GOT3 (cell line): ENCODE data around the gene NBL1.
"Not testable (repeated sequence)": the region's sequence is repeated elsewhere in the genome, so short reads cannot be mapped to it uniquely, and the experiment has no call there.

Experiments
- DNase-seq: peaks from one replicate; lab custom pipeline; 2025; ENCODE audit warnings: mixed read lengths; lab: John Stamatoyannopoulos, UW

The NBL1 gene

DNA sequence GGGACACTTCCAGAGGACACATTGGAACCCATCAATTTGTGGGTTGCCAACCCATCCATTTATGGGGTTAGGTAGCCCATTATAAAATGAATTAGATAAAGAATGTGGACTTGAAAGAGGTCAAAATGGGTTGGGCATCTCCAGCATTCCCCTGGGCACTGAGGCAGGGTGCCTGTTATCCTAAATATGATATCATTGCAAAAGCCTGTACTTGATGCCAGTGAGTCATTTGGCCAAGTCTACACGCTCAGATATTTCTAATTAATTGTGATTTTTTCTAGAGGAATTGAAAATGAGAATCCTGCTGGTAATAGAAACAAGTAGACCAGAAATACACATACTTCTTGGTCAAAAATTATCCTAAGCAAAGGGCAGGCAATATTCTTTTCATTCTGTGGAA is 21.9 kb upstream of the NBL1 start:
- DNase-seq: no peak

DNA sequence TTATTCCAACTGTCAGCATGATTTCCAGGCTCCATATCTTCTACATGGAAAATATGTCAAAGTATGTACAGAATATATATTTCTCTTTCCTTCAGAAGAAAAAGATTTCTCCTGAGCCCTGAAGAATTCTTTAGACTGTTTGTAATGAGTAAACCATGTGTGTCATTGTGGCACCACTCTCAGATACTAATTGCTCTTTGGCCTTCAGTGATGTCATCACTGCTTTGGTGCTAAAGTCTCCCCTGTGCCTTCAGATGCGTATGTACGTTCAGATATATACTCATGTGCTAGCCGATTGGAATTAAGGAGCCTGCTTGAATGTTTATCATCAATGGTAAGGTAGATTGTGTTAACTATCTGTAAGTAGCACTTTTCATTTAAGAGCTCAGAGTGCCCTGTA is 20.6 kb upstream of the NBL1 start:
- DNase-seq: no peak

DNA sequence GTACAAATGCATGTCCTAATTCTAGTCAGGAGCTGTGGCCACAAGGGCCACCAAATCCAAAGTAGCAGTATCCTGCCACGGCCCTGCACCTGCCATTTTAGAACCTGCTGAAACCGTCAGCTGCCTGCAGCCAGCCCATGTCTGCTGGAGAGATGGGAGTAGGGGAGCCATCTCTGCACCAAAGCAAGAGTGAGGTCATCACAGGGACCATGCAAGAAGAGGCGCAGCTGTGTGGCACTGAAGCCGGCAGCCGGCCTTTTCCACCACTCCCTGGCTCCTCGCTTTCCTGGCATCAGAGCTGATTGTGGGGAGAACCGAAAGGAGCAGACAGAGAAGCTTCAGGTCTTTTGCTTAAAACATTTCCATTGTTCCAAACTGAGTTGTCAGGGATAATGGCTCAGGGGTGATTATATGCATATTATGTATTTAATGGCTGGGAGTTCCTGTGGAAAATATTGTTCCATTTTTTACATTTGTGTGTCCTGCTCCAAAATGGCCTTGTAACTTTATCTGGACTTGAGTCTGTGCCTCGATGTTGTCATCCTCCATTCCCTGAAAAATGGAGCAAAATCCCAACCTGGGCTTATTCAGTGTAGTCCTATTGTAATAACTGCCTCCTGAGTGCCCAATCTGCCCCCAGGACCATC is 18.7 kb upstream of the NBL1 start:
- no peak for DNase-seq

DNA sequence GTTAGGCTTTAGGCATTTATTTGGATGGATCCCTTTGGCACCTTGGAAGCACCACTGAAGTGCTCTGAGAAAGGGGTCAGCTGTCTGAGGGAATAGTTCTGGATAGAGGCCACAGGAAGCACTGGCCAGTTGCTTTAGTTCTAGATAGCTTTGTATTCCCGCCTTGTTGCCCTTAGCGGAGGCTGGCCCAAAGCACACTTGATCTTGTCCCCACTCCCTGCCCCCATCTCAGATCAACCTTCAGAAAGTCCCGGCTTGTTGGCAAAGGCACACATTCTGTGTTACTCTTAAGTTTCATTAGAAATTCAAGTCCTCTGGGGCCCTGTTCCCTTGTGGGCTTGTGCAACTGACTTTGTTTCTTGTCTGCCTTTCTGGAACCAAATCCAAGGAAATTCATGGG is 15.2 kb upstream of the NBL1 start:
- DNase-seq: no peak

DNA sequence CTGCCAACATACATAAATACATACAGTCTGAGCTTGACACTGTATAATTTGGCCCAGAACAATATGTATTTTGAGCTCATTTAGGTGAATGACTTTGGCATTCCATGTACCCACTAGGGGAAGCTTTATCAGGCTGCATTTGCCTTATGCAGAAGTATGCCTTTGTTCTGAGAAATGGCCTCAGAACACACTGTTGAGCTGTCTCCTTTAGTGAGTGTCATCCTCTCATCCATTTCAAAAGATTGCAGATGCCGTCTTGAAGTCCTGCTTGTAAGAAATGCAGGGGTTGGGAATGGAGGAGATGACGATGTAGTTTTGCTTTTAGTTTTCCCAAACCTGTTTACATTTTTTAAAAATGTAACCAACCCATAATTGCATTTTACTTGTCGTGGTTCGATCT is 14.8 kb upstream of the NBL1 start:
- no peak for DNase-seq

DNA sequence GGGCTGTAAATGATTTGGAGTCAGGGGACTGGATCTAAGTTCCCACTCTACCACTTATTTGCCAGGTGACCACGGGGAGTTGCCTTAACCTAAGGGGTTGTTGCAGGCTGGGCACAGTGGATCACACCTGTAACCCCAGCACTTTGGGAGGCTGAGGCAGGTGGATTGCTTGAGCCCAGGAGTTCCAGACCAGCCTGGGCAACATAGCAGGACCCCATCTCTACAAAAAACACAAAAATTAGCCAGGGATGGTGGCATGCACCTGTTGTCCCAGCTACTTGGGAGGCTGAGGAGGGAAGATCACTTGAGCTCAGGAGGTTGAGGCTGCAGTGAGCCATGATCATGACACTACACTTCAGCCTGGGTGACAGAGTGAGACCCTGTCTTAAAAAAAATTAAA is 13.9 kb upstream of the NBL1 start:
- not testable (repeated sequence) for DNase-seq

DNA sequence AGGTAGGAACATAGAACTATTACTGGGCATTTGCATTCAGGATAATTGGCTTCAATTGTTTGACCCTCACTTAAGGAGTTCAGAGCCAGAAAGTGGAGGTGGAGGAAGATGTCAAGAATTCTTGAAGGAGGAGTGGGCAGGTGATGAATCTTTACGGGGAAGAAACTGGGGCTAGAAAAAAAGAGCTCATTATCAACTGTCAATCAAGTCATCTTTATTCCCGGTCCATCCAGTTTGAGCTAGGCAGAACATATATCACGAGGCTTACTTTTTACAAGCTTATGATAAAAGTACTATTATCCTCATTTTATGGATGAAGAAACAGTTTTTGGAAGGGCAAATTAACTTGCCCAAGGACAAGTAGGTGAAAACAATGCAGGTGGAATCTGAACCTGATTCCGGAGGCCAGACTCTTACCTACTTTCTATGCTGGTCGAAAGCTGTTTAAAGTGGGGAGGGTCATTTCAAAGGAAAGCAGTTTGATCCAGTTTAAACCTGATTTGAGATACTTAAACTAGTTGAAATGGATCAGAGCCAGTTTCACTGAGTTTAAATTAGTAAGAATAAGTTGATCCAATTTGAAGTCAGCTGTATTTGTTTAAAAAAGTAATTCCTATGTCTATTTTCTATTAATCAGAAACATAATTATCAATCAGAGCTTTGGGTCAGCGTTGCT is 13.3 kb upstream of the NBL1 start:
- DNase-seq: no peak

DNA sequence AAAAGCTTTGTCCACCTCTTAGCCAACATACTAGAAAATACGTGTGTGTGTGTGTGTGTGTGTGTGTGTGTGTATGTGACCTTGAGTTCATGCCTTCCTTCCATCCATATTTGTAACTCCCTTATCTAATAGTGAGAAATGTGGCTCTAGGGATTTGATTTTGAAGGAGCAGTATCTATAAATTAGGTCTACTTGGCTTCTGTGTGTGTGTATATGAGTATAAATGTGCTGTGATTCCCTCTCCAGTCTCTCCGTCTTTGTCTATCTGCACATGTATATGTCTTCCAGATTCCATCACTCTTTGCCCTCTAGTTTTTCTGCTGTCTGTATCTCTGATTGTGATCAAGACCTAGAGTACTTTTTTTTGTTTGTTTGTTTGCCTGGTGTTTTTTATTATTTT is 11.9 kb upstream of the NBL1 start:
- DNase-seq: no peak

DNA sequence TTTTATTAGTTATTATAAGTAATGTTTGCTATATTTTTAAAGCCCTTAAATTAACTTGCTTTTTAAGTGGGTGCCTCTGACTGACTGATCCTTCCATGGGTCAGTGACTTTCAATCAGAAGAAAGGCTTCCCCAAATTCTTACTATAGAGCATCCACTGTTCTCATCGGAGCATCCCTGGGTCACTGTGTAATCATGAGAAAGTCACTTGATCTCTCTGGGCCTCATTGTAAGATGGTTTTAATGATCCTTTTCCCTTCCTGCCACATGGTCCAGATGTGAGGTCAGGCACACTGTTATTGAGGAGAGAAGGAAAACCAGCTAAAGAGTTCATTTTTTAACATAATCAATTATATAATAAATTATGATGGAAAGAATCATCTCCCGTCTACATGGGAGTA is 11.0 kb upstream of the NBL1 start:
- DNase-seq: no peak

DNA sequence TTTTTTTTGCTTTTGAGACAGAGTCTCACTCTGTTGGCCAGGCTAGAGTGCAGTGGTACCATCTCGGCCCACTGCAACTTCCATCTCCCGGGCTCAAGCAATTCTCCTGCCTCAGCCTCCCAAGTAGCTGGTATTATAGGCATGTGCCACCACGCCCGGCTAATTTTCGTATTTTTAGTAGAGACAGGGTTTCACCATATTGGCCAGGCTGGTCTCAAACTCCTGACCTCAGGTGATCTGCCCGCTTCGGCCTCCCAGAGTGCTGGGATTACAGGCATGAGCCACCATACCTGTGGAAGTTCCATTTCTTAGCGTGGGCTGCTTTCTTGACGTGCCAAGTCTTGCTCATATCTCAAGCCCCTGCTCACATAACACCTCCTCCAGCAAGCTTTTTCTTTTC is 9.0 kb upstream of the NBL1 start:
- DNase-seq: not testable (repeated sequence)

DNA sequence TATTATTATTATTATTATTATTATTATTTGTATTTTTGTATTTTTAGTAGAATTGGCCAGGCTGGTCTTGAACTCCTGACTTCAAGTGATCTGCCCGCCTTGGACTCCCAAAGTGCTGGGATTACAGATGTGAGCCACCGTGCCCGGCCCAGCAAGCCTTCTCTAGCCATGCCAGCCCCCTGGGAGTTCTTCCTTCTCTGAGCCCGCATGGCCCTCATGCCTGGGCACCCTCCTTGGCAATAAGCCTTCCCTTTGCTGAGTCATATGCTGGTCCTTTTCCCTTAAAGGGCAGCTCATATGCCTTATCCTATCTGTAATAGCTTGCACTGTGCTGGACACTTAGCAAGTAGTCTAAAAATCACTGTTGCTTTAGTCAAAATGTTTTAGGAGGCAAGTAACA is 8.5 kb upstream of the NBL1 start:
- DNase-seq: no peak

DNA sequence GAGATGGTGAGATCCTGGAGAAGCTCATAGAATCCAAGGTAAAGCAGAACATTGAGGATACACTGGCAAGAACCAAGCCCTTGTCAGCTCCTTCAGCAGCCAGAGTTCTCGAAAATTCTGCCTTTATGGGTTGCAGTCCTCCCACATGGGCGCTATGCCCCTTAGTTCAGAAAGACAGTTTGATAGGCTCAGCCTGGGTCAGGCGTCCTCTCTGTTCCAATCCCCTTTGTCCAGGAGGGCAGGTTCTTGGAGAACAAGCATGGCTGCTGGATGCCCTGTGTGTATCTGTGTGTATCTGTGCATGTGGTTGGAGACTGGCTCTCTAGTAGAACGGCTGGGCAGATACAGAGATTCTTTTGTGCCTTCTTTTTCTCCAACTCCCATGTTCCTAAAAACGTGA is 8.0 kb upstream of the NBL1 start:
- no peak for DNase-seq

DNA sequence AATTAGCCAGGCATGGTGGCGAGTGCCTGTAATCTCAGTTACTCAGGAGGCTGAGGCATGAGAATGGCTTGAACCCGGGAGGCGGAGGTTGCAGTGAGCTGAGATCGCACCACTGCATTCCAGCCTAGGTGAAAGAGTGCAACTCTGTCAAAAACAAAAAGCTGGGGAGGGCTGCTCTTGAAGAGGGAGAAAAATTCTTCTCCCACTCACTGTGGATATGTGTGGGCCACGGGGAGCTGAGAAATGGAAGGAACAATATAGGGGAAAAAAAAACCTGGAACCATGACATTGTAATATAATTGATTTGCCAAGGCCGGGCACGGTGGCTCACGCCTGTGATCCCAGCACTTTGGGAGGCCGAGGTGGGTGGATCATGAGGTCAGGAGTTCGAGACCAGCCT is 7.4 kb upstream of the NBL1 start:
- not testable (repeated sequence) for DNase-seq

DNA sequence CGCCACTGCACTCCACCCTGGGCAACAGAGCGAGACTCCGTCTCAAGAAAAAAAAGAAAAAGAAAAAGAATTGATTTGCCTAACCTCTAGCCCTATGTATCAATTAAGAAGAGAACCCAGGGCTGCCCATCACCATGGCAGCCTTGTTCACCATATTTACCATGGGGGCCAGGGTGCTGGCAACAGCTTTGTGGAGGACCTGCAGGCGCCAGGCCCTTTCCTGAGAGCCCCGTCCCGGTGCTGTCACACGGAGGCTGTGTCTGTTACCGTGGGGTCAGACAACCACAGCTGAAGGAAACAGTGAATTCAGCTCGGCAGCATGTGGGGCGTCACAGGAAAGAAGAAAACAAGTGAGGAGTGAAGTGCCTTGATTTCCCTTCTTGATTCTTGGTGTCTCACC is 6.5 kb upstream of the NBL1 start:
- no peak for DNase-seq

DNA sequence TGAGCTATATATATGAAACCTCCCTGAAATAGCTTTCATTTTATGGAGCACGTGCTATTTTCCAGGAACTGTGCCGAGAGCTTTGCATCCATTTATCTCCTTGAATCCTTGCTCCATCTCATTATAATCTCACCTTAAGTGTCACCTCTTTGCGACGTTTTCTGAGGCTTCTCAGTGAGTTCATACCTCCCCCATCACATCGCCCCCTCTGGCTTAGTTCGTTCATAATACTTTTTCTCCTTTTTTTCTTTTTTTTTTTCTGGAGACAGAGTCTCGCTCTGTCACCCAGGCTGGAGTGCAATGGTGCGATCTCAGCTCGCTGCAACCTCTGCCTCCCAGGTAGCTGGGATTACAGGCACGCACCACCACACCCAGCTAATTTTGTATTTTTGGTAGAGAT is 4.9 kb upstream of the NBL1 start:
- DNase-seq: not testable (repeated sequence)

DNA sequence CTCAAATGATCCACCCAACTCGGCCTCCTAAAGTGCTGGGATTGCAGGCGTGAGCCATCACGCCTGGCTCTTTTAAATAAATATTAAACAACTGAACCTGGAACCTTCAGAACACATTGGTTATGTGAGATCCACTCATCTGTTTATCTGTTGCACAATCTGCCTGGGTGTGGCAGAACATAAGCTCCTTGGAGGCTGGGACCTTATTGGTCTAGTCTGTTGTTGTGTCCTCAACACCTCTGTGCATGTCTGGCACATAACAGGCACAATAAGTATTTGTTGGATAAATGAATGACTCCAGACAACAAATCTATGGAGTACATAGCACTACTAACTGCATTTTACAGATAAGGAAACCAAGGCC is 4.1 kb upstream of the NBL1 start:
- DNase-seq: no peak

DNA sequence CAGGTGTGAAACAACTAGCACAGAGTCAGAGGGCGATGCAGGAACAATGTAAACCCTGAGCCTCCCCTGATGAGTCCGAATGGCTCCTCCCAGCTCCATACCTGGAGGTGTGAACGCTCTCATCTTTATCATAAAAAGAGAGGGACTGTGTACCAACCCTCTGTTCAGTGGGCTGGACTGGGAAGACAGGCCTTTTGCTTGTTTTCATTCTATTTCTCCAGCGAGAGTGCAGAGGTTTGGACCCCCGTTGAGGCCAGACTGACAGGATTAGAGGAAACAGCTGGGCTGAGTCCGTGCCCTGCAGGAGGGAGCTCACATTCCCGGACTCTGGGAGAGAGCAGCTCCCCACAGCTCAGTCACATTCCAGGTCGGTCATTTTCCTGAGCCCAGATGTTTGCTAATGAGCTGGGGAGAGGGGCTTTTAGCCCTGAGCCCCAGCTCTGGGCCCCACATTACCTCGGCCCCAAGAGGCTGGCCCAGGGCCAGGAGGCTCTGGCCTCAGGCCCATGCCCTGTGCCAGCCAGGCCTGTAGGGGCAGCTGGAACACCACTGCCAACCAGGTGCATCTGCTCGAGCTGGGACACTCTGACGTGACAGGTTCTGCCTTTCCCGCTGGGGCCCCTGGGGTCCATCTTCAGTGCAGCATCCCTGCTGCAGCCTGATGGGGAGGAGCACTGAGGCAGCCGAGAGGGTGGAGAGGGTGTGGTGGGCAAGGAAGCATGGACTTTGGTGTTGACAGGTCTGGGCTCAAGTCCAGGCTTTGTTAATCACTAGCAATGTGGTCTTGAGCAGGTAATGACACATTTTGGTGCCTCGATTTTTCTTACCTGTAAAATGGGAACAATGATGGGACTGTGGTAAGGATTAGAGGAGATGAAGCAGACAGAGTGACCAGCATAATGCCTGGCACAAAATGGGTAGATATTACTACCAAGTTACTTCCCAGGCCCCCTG is 3.5 kb upstream of the NBL1 start:
- DNase-seq: no peak

DNA sequence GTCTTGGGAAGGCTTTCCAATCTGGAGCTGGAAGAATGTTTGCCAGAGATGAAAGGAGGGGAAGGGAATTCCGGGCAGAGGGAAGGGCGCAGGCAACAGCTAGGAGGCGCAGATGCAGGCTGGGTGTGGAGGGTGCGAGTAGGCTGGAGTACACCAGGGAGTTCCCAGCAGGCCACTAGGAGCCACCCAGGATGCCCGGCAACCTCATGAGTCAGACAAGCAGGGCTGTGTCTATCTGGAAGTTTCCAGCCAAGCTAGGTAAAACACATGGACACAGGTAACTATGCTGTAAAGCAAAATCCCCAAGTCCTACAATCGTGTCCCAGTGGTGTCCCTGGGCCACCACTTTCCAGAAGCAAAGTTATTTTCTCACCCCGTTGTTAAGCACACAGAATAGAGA is 990 bp upstream of the NBL1 start:
- no peak for DNase-seq

DNA sequence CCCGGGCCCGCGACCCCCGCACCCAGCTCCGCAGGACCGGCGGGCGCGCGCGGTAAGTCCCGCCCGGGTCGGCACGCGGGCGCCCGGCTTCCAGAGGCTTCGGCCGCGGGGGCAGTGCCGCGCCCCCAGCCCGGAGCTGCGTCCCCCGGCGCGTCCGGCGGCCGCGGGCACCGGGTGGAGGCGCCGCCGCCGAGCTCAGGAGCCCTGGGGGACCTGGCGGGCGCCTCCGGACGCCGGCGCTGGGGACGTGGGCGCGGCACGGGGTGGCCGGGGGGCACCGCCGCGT is 227 bp downstream of the NBL1 start:
- DNase-seq: no peak

DNA sequence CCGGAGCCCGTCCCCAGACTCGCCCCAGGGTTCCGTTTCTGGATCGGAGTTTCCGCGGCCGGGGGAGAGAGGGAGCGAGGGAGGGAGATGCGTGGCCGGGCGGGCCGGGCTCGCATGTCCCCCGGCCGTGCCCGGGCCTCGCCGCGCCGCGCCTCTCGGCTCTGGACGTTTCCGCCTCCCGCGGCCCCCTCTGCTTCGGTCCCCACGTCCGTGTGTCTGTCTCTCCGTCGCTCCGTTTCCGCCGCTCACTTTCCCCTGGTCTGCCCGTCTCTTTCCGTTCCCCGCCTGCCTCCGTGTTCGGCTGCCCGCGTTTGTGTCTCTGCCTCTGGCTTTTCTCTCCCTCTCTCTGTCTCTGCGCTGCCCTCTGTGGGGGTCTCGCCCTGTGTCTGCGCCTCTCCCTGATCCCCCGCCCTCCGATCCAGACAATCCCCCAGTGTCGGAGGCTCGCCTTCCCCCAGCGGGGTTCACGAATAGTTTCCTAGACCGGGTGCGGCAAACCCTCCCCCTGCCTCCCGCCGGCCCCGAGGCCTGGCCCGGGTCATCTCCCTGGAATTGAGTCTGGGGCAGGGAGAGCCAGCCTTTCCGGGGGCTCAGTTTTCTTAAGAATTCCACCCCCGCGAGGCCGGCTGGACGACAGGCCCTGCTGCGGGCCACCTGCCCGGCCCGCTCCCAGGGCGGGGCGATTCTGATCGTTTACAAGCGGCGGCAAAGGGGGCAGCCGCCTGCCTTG is 735 bp downstream of the NBL1 start:
- DNase-seq: no peak

DNA sequence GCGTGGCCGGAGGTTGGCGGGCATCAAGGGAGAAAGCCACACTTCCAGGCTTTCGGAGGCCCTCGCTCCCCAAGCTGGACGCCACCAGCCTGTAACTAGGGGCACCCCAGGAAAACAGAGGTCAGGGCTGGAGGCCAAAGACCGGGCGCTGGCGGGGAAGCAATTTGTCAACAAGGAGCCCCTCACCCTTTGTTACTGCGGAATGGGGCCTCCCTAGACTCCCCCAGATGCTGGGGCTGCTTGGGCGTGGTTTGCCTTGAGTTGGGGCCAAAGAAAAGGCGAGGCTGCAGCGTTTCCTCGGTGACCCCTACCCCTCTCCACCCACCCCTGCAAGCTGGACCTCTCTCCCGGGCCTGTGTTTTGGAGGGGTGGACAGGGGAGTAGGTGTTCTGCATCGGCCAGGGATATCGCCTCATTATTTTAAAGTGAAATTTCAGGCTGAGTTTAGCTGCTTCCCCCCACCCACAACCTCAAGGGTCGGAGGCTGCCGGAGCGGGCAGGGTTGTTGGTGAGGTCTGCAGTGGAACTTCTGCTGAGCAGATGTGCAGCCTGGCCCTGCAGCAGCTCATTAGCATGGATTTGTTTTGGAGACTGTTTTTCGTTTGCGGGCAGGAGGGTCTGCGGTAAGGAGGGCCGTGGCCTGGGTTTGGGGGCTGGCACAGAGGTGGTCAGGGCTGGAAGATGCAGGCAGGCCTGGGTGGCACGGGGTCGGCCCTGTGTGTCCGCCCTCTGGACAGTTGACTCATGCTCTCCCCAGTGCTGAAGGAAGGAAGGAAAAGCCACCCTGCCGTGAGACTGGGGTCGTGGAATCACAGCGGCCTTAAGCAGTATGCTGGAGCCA is 1.5 kb downstream of the NBL1 start:
- DNase-seq: no peak
